Measurements from ENCODE around the gene MAP2K3. TPM values are rescaled to one million over a fixed set of nuclear protein-coding genes. Genes with fewer than 3 reads are reported as not detected.

MAP2K3 gene
- polyA plus RNA-seq, 3 donors: 107 to 166 (median 164) TPM

GRCh38 chr17:21293831-21294210 lies 9.3 kb downstream of the MAP2K3 start:
- H3K4me3 Mint-ChIP-seq: no peak overlapping the region

GRCh38 chr17:21294321-21295035 lies 10.0 kb downstream of the MAP2K3 start:
- H3K27ac ChIP-seq (ENCODE audit: low read depth in 1 of 2, low read length in 2 of 2): peak overlapping the region in 1 of 2 donors; percentile 56
- no peak overlapping the region for H3K4me2 ChIP-seq (replicated peaks; ENCODE audit: extremely low read depth, low read length, poor library complexity, severe bottlenecking)

More at GRCh38 chr17:21293831-21294210, 9.3 kb downstream of the MAP2K3 start:
- H3K9me3 ChIP-seq (replicated peaks in 1 of 2; ENCODE audit: control insufficient read depth in 1 of 2, insufficient read depth in 1 of 2, low read length in 2 of 2): peaks cover 0 to 11% of the 10 kb centered on the region in 2 donors
- DNase-seq: peak in 1 of 3 donors; percentile 11
- no peak overlapping the region for H2AFZ ChIP-seq (ENCODE audit: insufficient read depth, low read depth, low read length, poor library complexity, severe bottlenecking)
- H3K27ac ChIP-seq (ENCODE audit: low read depth in 1 of 2, low read length in 2 of 2): peak overlapping the region in 1 of 2 donors; percentile 18
- Mint-ChIP-seq H3K36me3 (peaks cover 31 to 64% of the 10 kb centered on the region in 2 donors), H3K27ac (peak overlapping the region in 3 of 7 donors; percentile 1 to 81 (median 75)), H3K4me1 (peaks cover 29% of the 10 kb centered on the region), H3K27me3 (ENCODE audit: low read depth in 3 of 3) (peaks cover 5 to 9% (median 5%) of the 10 kb centered on the region in 3 donors), H3K9me3 (peaks cover 0 to 16% (median 4%) of the 10 kb centered on the region in 7 donors)
- TF ChIP-seq, protein P1, sequence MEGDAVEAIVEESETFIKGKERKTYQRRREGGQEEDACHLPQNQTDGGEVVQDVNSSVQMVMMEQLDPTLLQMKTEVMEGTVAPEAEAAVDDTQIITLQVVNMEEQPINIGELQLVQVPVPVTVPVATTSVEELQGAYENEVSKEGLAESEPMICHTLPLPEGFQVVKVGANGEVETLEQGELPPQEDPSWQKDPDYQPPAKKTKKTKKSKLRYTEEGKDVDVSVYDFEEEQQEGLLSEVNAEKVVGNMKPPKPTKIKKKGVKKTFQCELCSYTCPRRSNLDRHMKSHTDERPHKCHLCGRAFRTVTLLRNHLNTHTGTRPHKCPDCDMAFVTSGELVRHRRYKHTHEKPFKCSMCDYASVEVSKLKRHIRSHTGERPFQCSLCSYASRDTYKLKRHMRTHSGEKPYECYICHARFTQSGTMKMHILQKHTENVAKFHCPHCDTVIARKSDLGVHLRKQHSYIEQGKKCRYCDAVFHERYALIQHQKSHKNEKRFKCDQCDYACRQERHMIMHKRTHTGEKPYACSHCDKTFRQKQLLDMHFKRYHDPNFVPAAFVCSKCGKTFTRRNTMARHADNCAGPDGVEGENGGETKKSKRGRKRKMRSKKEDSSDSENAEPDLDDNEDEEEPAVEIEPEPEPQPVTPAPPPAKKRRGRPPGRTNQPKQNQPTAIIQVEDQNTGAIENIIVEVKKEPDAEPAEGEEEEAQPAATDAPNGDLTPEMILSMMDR (IDR thresholded peaks at IDR 0.05): no peak
- H3K9ac ChIP-seq (ENCODE audit: insufficient read depth, low read length, poor library complexity, severe bottlenecking): no peak overlapping the region
- H3K4me3 ChIP-seq (replicated peaks in 1 of 3; ENCODE audit: low read depth in 2 of 3, low read length in 3 of 3): no peak overlapping the region
- peaks cover 100% of the 10 kb centered on the region for H4K20me1 ChIP-seq (ENCODE audit: insufficient read depth, low read length)
- H3K27me3 ChIP-seq (ENCODE audit: control insufficient read depth in 2 of 2, insufficient read depth in 2 of 2, low read length in 2 of 2): peaks cover 0 to 3% of the 10 kb centered on the region in 2 donors
- H3K36me3 ChIP-seq (replicated peaks in 1 of 2; ENCODE audit: control insufficient read depth in 1 of 2, insufficient read depth in 2 of 2, low read length in 2 of 2): peaks cover 50 to 77% of the 10 kb centered on the region in 2 donors
- 53% methylated on average over 10 of the region's 10 CpGs for WGBS (ENCODE audit: insufficient coverage)
- peaks cover 16% of the 10 kb centered on the region in 2 donors for H3K4me1 ChIP-seq (ENCODE audit: control insufficient read depth in 1 of 2, insufficient read depth in 2 of 2, low read length in 2 of 2)
- intact Hi-C loops (cut with micrococcal nuclease): no loop called here
- no peak overlapping the region for H3K4me2 ChIP-seq (replicated peaks; ENCODE audit: extremely low read depth, low read length, poor library complexity, severe bottlenecking)
- H3K79me2 ChIP-seq (ENCODE audit: insufficient read depth, low read length): peaks cover 100% of the 10 kb centered on the region

More at GRCh38 chr17:21294321-21295035, 10.0 kb downstream of the MAP2K3 start:
- H3K9me3 ChIP-seq (replicated peaks in 1 of 2; ENCODE audit: control insufficient read depth in 1 of 2, insufficient read depth in 1 of 2, low read length in 2 of 2): peaks cover 0 to 11% of the 10 kb centered on the region in 2 donors
- H3K36me3 Mint-ChIP-seq: peaks cover 37 to 71% of the 10 kb centered on the region in 2 donors
- H3K9ac ChIP-seq (ENCODE audit: insufficient read depth, low read length, poor library complexity, severe bottlenecking): no peak overlapping the region
- H3K4me3 Mint-ChIP-seq: no peak overlapping the region
- H3K9me3 Mint-ChIP-seq: peaks cover 0 to 16% (median 4%) of the 10 kb centered on the region in 7 donors
- no peak overlapping the region for H3K4me3 ChIP-seq (replicated peaks in 1 of 3; ENCODE audit: low read depth in 2 of 3, low read length in 3 of 3)
- H4K20me1 ChIP-seq (ENCODE audit: insufficient read depth, low read length): peaks cover 100% of the 10 kb centered on the region
- peak overlapping the region in 6 of 7 donors; percentile 5 to 81 (median 16) for H3K27ac Mint-ChIP-seq
- H3K4me1 Mint-ChIP-seq: peaks cover 22% of the 10 kb centered on the region
- H3K79me2 ChIP-seq (ENCODE audit: insufficient read depth, low read length): peaks cover 98% of the 10 kb centered on the region
- no peak overlapping the region for H2AFZ ChIP-seq (ENCODE audit: insufficient read depth, low read depth, low read length, poor library complexity, severe bottlenecking)
- intact Hi-C loops (cut with micrococcal nuclease): no loop called here
- H3K36me3 ChIP-seq (replicated peaks in 1 of 2; ENCODE audit: control insufficient read depth in 1 of 2, insufficient read depth in 2 of 2, low read length in 2 of 2): peaks cover 57 to 83% of the 10 kb centered on the region in 2 donors
- H3K27me3 ChIP-seq (ENCODE audit: control insufficient read depth in 2 of 2, insufficient read depth in 2 of 2, low read length in 2 of 2): peaks cover 0 to 3% of the 10 kb centered on the region in 2 donors
- H3K4me1 ChIP-seq (ENCODE audit: control insufficient read depth in 1 of 2, insufficient read depth in 2 of 2, low read length in 2 of 2): peaks cover 10% of the 10 kb centered on the region in 2 donors
- peaks cover 5 to 9% (median 5%) of the 10 kb centered on the region in 3 donors for H3K27me3 Mint-ChIP-seq (ENCODE audit: low read depth in 3 of 3)
- WGBS (ENCODE audit: insufficient coverage): 79% methylated on average over 9 of the region's 12 CpGs
- TF ChIP-seq, protein P1 (IDR thresholded peaks at IDR 0.05): no peak
- no peak for DNase-seq
